ENCODE results near the gene BNC2. TPM values are rescaled to one million over a fixed set of nuclear protein-coding genes. Genes with fewer than 3 reads are reported as not detected.

Gene BNC2
- total RNA-seq, 1 experiment from 2014 or later, result 11.7 TPM

- BruUV-seq (replicated peaks), result no TSS peak
- no peak overlapping the region for H3K27ac ChIP-seq (ENCODE audit: low read length)
These were observed 334.9 kb downstream of the BNC2 start for GRCh38 chr9:16535555-16535954.

GRCh38 chr9:16532681-16533450 is 337.6 kb downstream of the BNC2 start:
- intact Hi-C loops (cut with micrococcal nuclease), result no loop called here
- 0 out of 2 replicates have a peak overlapping the region, but pooled peaks have one; percentile 57 for H2AFZ ChIP-seq (ENCODE audit: low read length)
- BruUV-seq (replicated peaks), result no TSS peak
- H3K4me3 ChIP-seq (ENCODE audit: low read length), result no peak overlapping the region
- no peaks in the 10 kb centered on the region for H3K79me2 ChIP-seq (ENCODE audit: low read length)
- H3K27ac ChIP-seq (ENCODE audit: low read length), result peak overlapping the region; percentile 68
- no peaks in the 10 kb centered on the region for H3F3A ChIP-seq (ENCODE audit: low read length, unreplicated experiment)
- POLR2A ChIA-PET (ENCODE audit: unreplicated experiment), result no interaction called here
- H3K9ac ChIP-seq (ENCODE audit: low read length), result peak overlapping the region; percentile 30; the same call in 1 of the 2 replicates
- CTCF ChIA-PET, result no interaction called here
- H3K36me3 ChIP-seq (ENCODE audit: low read depth, low read length), result no peaks in the 10 kb centered on the region
- no peaks in the 10 kb centered on the region for H3K9me2 ChIP-seq (replicated peaks; ENCODE audit: low read length)
- no peaks in the 10 kb centered on the region for H3K27me3 ChIP-seq (ENCODE audit: low read length)
- TF ChIP-seq EZH2phosphoT487 (IDR thresholded peaks at IDR 0.05; ENCODE audit: borderline replicate concordance, low read length) (no peak), EZH2 (IDR thresholded peaks at IDR 0.05; ENCODE audit: low read length, unreplicated experiment) (no peak), CTCF (conservative IDR thresholded peaks at IDR 0.05; ENCODE audit: low read depth, low read length) (no peak)
- H4K20me1 ChIP-seq (ENCODE audit: low read length), result no peaks in the 10 kb centered on the region
- peak; percentile 73 for DNase-seq
- H3K4me1 ChIP-seq (ENCODE audit: insufficient read depth, low read length), result peaks cover 21% of the 10 kb centered on the region
- peak; percentile 68 for ATAC-seq
- H3K4me2 ChIP-seq (ENCODE audit: low read length), result peak overlapping the region; percentile 20
- H3K9me3 ChIP-seq (ENCODE audit: low read length), result no peaks in the 10 kb centered on the region

More at GRCh38 chr9:16535555-16535954, 334.9 kb downstream of the BNC2 start:
- Histone ChIP-seq H3K27me3 (ENCODE audit: low read length) (no peaks in the 10 kb centered on the region), H2AFZ (ENCODE audit: low read length) (no peak overlapping the region), H3K79me2 (ENCODE audit: low read length) (no peaks in the 10 kb centered on the region), H3F3A (ENCODE audit: low read length, unreplicated experiment) (no peaks in the 10 kb centered on the region), H3K4me1 (ENCODE audit: insufficient read depth, low read length) (peaks cover 21% of the 10 kb centered on the region), H4K20me1 (ENCODE audit: low read length) (no peaks in the 10 kb centered on the region), H3K9me3 (ENCODE audit: low read length) (no peaks in the 10 kb centered on the region), H3K4me3 (ENCODE audit: low read length) (no peak overlapping the region), H3K36me3 (ENCODE audit: low read depth, low read length) (no peaks in the 10 kb centered on the region), H3K4me2 (ENCODE audit: low read length) (no peak overlapping the region), H3K9me2 (replicated peaks; ENCODE audit: low read length) (no peaks in the 10 kb centered on the region), H3K9ac (ENCODE audit: low read length) (no peak overlapping the region)
- ChIA-PET POLR2A (ENCODE audit: unreplicated experiment) (no interaction called here), CTCF (no interaction called here)
- TF ChIP-seq EZH2 (IDR thresholded peaks at IDR 0.05; ENCODE audit: low read length, unreplicated experiment), result no peak
- TF ChIP-seq EZH2phosphoT487 (IDR thresholded peaks at IDR 0.05; ENCODE audit: borderline replicate concordance, low read length), result no peak
- no peak for TF ChIP-seq CTCF (conservative IDR thresholded peaks at IDR 0.05; ENCODE audit: low read depth, low read length)
- intact Hi-C loops (cut with micrococcal nuclease), result no loop called here
- DNase-seq (peak; percentile 42), ATAC-seq (peak; percentile 24; the same call in 1 of the 2 replicates)

- no peaks in the 10 kb centered on the region for H3K9me3 ChIP-seq (ENCODE audit: low read length)
- H3K9ac ChIP-seq (ENCODE audit: low read length), result 0 out of 2 replicates have a peak overlapping the region, but pooled peaks have one; percentile 30
- no peaks in the 10 kb centered on the region for H4K20me1 ChIP-seq (ENCODE audit: low read length)
- no peaks in the 10 kb centered on the region for H3K27me3 ChIP-seq (ENCODE audit: low read length)
- H3F3A ChIP-seq (ENCODE audit: low read length, unreplicated experiment), result no peaks in the 10 kb centered on the region
- no peaks in the 10 kb centered on the region for H3K9me2 ChIP-seq (replicated peaks; ENCODE audit: low read length)
- H3K36me3 ChIP-seq (ENCODE audit: low read depth, low read length), result no peaks in the 10 kb centered on the region
- H3K4me1 ChIP-seq (ENCODE audit: insufficient read depth, low read length), result peaks cover 21% of the 10 kb centered on the region
- ATAC-seq (no peak), DNase-seq (no peak)
- ChIA-PET POLR2A (ENCODE audit: unreplicated experiment) (no interaction called here), CTCF (no interaction called here)
- H3K4me3 ChIP-seq (ENCODE audit: low read length), result no peak overlapping the region
- TF ChIP-seq CTCF (conservative IDR thresholded peaks at IDR 0.05; ENCODE audit: low read depth, low read length) (no peak), EZH2 (IDR thresholded peaks at IDR 0.05; ENCODE audit: low read length, unreplicated experiment) (no peak), EZH2phosphoT487 (IDR thresholded peaks at IDR 0.05; ENCODE audit: borderline replicate concordance, low read length) (no peak)
- H3K27ac ChIP-seq (ENCODE audit: low read length), result peak overlapping the region; percentile 68
- BruUV-seq (replicated peaks), result no TSS peak
- H3K79me2 ChIP-seq (ENCODE audit: low read length), result no peaks in the 10 kb centered on the region
- H3K4me2 ChIP-seq (ENCODE audit: low read length), result peak overlapping the region; percentile 20; the same call in 1 of the 2 replicates
- peak overlapping the region; percentile 57; the same call in 1 of the 2 replicates for H2AFZ ChIP-seq (ENCODE audit: low read length)
- intact Hi-C loops (cut with micrococcal nuclease), result no loop called here
These were observed 338.2 kb downstream of the BNC2 start for GRCh38 chr9:16532272-16532671.
